GM12878 (cell line): ENCODE data around the gene TRIM25.

Experiments used
- BRCA1 ChIP-seq: IDR thresholded peaks from 2 replicates; pipeline ENCODE4 v1.6.1; 2011; ENCODE audit warnings: low read depth, low read length, improper control_type of control experiment
- CREB1 ChIP-seq: IDR thresholded peaks from 2 replicates; pipeline ENCODE4 v1.6.1; 2012; ENCODE audit warnings: low read depth, mild to moderate bottlenecking, inconsistent platforms
- CTCF ChIP-seq, 3 experiments: IDR thresholded peaks in 2 of 3; conservative IDR thresholded peaks in 1 of 3; 2 replicates each; pipeline ENCODE4 v1.5.1; 2011; ENCODE audit warnings: low read depth in 3 of 3, low read length in 3 of 3, mild to moderate bottlenecking in 3 of 3, control low read depth in 2 of 3, moderate library complexity in 2 of 3, inconsistent platforms in 1 of 3, mixed read lengths in 1 of 3; ENCODE audit not compliant: control insufficient read depth in 2 of 3, insufficient read depth in 1 of 3; ENCODE audit errors: extremely low read depth in 1 of 3
- EZH2 ChIP-seq: IDR thresholded peaks from 2 replicates; pipeline ENCODE4 v1.6.1; 2012; ENCODE audit warnings: low read depth, mild to moderate bottlenecking, control low read depth, inconsistent platforms, low read length, borderline replicate concordance; ENCODE audit not compliant: control insufficient read depth
- NR2C1 ChIP-seq: fragments of 450-650 bp; IDR thresholded peaks from 2 replicates; pipeline ENCODE4 v1.6.1; 2017; ENCODE audit warnings: antibody characterized with exemption, mild to moderate bottlenecking, moderate library complexity
- POLR2A ChIP-seq: IDR thresholded peaks from 2 replicates; pipeline ENCODE4 v1.6.1; 2011; ENCODE audit warnings: low read depth, mild to moderate bottlenecking, low read length
- RAD21 ChIP-seq: IDR thresholded peaks from 2 replicates; pipeline ENCODE4 v1.6.1; 2011; ENCODE audit warnings: mild to moderate bottlenecking, low read depth, low read length, moderate library complexity; ENCODE audit not compliant: insufficient read depth
- SP1 ChIP-seq: IDR thresholded peaks from one replicate; pipeline ENCODE4 v1.6.1; 2011; ENCODE audit warnings: low read depth, low read length
- SREBF2 ChIP-seq: IDR thresholded peaks from 2 replicates; pipeline ENCODE4 v1.6.1; 2012; ENCODE audit warnings: mild to moderate bottlenecking, low read length
- TAF1 ChIP-seq: IDR thresholded peaks from 2 replicates; pipeline ENCODE4 v1.6.1; 2011; ENCODE audit warnings: mild to moderate bottlenecking, low read depth, low read length, borderline replicate concordance
- ZNF274 ChIP-seq: IDR thresholded peaks from one replicate; pipeline ENCODE4 v1.8.0; 2011; ENCODE audit not compliant: insufficient read length, insufficient read depth
- TF ChIP-seq, protein P1 (sequence below): fragments of 450-650 bp; formaldehyde crosslinking; IDR thresholded peaks from 2 replicates; pipeline ENCODE4 v1.5.0; 2022; ENCODE audit warnings: mild to moderate bottlenecking, missing genetic modification characterization

GRCh38 chr17:56947741-56948140, 33.9 kb upstream of the TRIM25 start:
- no peak for TF ChIP-seq CREB1
- no peak for TF ChIP-seq ZNF274
- no peak for TF ChIP-seq SREBF2
- TF ChIP-seq BRCA1 = no peak
- TF ChIP-seq SP1 = no peak
- no peak for TF ChIP-seq NR2C1
- TF ChIP-seq, protein P1, sequence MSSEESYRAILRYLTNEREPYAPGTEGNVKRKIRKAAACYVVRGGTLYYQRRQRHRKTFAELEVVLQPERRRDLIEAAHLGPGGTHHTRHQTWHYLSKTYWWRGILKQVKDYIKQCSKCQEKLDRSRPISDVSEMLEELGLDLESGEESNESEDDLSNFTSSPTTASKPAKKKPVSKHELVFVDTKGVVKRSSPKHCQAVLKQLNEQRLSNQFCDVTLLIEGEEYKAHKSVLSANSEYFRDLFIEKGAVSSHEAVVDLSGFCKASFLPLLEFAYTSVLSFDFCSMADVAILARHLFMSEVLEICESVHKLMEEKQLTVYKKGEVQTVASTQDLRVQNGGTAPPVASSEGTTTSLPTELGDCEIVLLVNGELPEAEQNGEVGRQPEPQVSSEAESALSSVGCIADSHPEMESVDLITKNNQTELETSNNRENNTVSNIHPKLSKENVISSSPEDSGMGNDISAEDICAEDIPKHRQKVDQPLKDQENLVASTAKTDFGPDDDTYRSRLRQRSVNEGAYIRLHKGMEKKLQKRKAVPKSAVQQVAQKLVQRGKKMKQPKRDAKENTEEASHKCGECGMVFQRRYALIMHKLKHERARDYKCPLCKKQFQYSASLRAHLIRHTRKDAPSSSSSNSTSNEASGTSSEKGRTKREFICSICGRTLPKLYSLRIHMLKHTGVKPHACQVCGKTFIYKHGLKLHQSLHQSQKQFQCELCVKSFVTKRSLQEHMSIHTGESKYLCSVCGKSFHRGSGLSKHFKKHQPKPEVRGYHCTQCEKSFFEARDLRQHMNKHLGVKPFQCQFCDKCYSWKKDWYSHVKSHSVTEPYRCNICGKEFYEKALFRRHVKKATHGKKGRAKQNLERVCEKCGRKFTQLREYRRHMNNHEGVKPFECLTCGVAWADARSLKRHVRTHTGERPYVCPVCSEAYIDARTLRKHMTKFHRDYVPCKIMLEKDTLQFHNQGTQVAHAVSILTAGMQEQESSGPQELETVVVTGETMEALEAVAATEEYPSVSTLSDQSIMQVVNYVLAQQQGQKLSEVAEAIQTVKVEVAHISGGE = no peak
- TF ChIP-seq CTCF (IDR thresholded peaks at IDR 0.05 in 2 of 3, conservative IDR thresholded peaks at IDR 0.05 in 1 of 3; ENCODE audit: control insufficient read depth in 2 of 3, extremely low read depth in 1 of 3, insufficient read depth in 1 of 3, low read depth in 3 of 3, low read length in 3 of 3) = no peak
- no peak for TF ChIP-seq RAD21
- TF ChIP-seq TAF1 = no peak
- no peak for TF ChIP-seq POLR2A
- no peak for TF ChIP-seq EZH2
